ENCODE measurements around the gene IL15RA. TPM values are rescaled to one million over a fixed set of nuclear protein-coding genes. Genes with fewer than 3 reads are reported as not detected.

The IL15RA gene
- total and polyA plus RNA-seq, 4 donors: 6.6 to 10.7 (median 9.4) TPM

- TF ChIP-seq, protein P1, sequence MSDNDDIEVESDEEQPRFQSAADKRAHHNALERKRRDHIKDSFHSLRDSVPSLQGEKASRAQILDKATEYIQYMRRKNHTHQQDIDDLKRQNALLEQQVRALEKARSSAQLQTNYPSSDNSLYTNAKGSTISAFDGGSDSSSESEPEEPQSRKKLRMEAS (IDR thresholded peaks at IDR 0.05): no peak
- TF ChIP-seq EGR1 (IDR thresholded peaks at IDR 0.05; ENCODE audit: low read depth in 2 of 2) (no peak), FOXA1 (IDR thresholded peaks at IDR 0.05) (no peak), NR2F2 (IDR thresholded peaks at IDR 0.05) (no peak), FOXA2 (IDR thresholded peaks at IDR 0.05) (no peak), RXRA (IDR thresholded peaks at IDR 0.05) (no peak)
- H3K4me3 ChIP-seq (ENCODE audit: low read depth in 1 of 3, low read length in 3 of 3): no peak overlapping the region
- H3K9ac ChIP-seq (ENCODE audit: low read depth in 1 of 2, low read length in 2 of 2): no peak overlapping the region
- no peaks in the 10 kb centered on the region for H3K36me3 ChIP-seq (ENCODE audit: control insufficient read depth in 4 of 4, insufficient read depth in 3 of 4, low read depth in 1 of 4, low read length in 3 of 4)
- H3K27ac ChIP-seq (ENCODE audit: low read depth in 1 of 2, low read length in 2 of 2): no peak overlapping the region
- H3K9me3 ChIP-seq (ENCODE audit: control insufficient read depth in 4 of 4, low read length in 3 of 4): peaks cover 0 to 3% (median 0%) of the 10 kb centered on the region in 4 donors
- H3K4me1 ChIP-seq (ENCODE audit: control insufficient read depth in 4 of 4, insufficient read depth in 4 of 4, low read length in 3 of 4): no peaks in the 10 kb centered on the region
- DNase-seq (ENCODE audit: low spot score): no peak
- H3K27me3 ChIP-seq (ENCODE audit: control insufficient read depth in 4 of 4, insufficient read depth in 4 of 4, low read length in 3 of 4): no peaks in the 10 kb centered on the region
Observed at GRCh38 chr10:5991708-5992107, 14.4 kb upstream of the IL15RA start.

GRCh38 chr10:5989756-5990155, 12.4 kb upstream of the IL15RA start:
- Histone ChIP-seq H3K4me1 (ENCODE audit: control insufficient read depth in 4 of 4, insufficient read depth in 4 of 4, low read length in 3 of 4) (no peaks in the 10 kb centered on the region), H3K27ac (ENCODE audit: low read depth in 1 of 2, low read length in 2 of 2) (no peak overlapping the region), H3K27me3 (ENCODE audit: control insufficient read depth in 4 of 4, insufficient read depth in 4 of 4, low read length in 3 of 4) (no peaks in the 10 kb centered on the region), H3K9ac (ENCODE audit: low read depth in 1 of 2, low read length in 2 of 2) (no peak overlapping the region), H3K9me3 (ENCODE audit: control insufficient read depth in 4 of 4, low read length in 3 of 4) (peaks cover 0 to 3% (median 0%) of the 10 kb centered on the region in 4 donors), H3K36me3 (ENCODE audit: control insufficient read depth in 4 of 4, insufficient read depth in 3 of 4, low read depth in 1 of 4, low read length in 3 of 4) (no peaks in the 10 kb centered on the region), H3K4me3 (ENCODE audit: low read depth in 1 of 3, low read length in 3 of 3) (no peak overlapping the region)
- whole genome bisulfite sequencing: 90% methylated on average over 2 of the region's 2 CpGs
- no peak for DNase-seq (ENCODE audit: low spot score)
- TF ChIP-seq GABPA (IDR thresholded peaks at IDR 0.05 in 1 of 2, conservative IDR thresholded peaks at IDR 0.05 in 1 of 2): no peak
- TF ChIP-seq HNF4A (conservative IDR thresholded peaks at IDR 0.05): no peak
- TF ChIP-seq, protein P1 (IDR thresholded peaks at IDR 0.05): no peak
- no peak for TF ChIP-seq FOXA2 (IDR thresholded peaks at IDR 0.05)

DNA sequence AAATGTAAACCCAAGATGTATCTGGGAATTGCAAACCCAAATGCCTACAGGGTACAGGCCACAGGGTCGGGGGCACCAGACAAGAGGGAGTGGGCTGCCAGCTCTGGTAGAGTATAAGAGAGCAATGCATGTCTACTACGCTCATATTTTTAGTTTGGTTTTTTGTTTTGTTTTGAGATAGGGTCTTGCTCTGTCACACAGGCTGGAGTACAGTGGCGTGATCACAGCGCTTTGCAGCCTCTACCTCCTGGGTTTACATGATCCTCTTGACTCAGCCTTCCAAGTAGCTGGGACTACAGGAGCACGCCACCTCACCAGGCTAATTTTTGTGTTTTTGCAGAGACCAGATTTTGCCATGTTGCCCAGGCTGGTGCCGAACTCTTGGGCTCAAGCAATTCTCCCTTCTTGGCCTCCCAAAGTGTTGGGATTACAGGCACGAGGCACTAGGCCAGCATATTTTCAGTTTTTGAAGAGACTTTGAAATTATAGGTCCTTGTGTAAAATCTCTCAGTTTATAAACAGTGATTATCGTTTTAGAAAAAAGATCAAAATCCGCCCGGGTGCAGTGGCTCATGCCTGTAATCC, 11.1 kb upstream of the IL15RA start:
- WGBS: 94% methylated on average over 10 of the region's 10 CpGs
- TF ChIP-seq GABPA (IDR thresholded peaks at IDR 0.05 in 1 of 2, conservative IDR thresholded peaks at IDR 0.05 in 1 of 2): no peak
- TF ChIP-seq, protein P2, sequence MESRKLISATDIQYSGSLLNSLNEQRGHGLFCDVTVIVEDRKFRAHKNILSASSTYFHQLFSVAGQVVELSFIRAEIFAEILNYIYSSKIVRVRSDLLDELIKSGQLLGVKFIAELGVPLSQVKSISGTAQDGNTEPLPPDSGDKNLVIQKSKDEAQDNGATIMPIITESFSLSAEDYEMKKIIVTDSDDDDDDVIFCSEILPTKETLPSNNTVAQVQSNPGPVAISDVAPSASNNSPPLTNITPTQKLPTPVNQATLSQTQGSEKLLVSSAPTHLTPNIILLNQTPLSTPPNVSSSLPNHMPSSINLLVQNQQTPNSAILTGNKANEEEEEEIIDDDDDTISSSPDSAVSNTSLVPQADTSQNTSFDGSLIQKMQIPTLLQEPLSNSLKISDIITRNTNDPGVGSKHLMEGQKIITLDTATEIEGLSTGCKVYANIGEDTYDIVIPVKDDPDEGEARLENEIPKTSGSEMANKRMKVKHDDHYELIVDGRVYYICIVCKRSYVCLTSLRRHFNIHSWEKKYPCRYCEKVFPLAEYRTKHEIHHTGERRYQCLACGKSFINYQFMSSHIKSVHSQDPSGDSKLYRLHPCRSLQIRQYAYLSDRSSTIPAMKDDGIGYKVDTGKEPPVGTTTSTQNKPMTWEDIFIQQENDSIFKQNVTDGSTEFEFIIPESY (IDR thresholded peaks at IDR 0.05): no peak
- no peak for TF ChIP-seq YY1 (IDR thresholded peaks at IDR 0.05)
- TF ChIP-seq HNF4G (IDR thresholded peaks at IDR 0.05): no peak
- TF ChIP-seq, protein P3, sequence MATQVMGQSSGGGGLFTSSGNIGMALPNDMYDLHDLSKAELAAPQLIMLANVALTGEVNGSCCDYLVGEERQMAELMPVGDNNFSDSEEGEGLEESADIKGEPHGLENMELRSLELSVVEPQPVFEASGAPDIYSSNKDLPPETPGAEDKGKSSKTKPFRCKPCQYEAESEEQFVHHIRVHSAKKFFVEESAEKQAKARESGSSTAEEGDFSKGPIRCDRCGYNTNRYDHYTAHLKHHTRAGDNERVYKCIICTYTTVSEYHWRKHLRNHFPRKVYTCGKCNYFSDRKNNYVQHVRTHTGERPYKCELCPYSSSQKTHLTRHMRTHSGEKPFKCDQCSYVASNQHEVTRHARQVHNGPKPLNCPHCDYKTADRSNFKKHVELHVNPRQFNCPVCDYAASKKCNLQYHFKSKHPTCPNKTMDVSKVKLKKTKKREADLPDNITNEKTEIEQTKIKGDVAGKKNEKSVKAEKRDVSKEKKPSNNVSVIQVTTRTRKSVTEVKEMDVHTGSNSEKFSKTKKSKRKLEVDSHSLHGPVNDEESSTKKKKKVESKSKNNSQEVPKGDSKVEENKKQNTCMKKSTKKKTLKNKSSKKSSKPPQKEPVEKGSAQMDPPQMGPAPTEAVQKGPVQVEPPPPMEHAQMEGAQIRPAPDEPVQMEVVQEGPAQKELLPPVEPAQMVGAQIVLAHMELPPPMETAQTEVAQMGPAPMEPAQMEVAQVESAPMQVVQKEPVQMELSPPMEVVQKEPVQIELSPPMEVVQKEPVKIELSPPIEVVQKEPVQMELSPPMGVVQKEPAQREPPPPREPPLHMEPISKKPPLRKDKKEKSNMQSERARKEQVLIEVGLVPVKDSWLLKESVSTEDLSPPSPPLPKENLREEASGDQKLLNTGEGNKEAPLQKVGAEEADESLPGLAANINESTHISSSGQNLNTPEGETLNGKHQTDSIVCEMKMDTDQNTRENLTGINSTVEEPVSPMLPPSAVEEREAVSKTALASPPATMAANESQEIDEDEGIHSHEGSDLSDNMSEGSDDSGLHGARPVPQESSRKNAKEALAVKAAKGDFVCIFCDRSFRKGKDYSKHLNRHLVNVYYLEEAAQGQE (IDR thresholded peaks at IDR 0.05): no peak
- no peak for TF ChIP-seq FOXA1 (IDR thresholded peaks at IDR 0.05)

More for the DNA sequence above, 11.1 kb upstream of the IL15RA start:
- no peak for DNase-seq (ENCODE audit: low spot score)
- Histone ChIP-seq H3K9me3 (ENCODE audit: control insufficient read depth in 4 of 4, low read length in 3 of 4) (peaks cover 0 to 3% (median 0%) of the 10 kb centered on the region in 4 donors), H3K9ac (ENCODE audit: low read depth in 1 of 2, low read length in 2 of 2) (no peak overlapping the region), H3K4me1 (ENCODE audit: control insufficient read depth in 4 of 4, insufficient read depth in 4 of 4, low read length in 3 of 4) (no peaks in the 10 kb centered on the region), H3K27me3 (ENCODE audit: control insufficient read depth in 4 of 4, insufficient read depth in 4 of 4, low read length in 3 of 4) (no peaks in the 10 kb centered on the region), H3K4me3 (ENCODE audit: low read depth in 1 of 3, low read length in 3 of 3) (no peak overlapping the region), H3K27ac (ENCODE audit: low read depth in 1 of 2, low read length in 2 of 2) (peak overlapping the region in 1 of 2 donors; percentile 20), H3K36me3 (ENCODE audit: control insufficient read depth in 4 of 4, insufficient read depth in 3 of 4, low read depth in 1 of 4, low read length in 3 of 4) (no peaks in the 10 kb centered on the region)
